ENCODE results near the gene TMEM203. TPM values are rescaled to one million over a fixed set of nuclear protein-coding genes. Genes with fewer than 3 reads are reported as not detected.

Gene TMEM203
- total RNA-seq, 1 experiment from 2014 or later: 50.6 TPM

GRCh38 chr9:137184881-137185660, 20.4 kb downstream of the TMEM203 start (continued):
- TF ChIP-seq ESRRA (CRISPR knock-in tag; IDR thresholded peaks at IDR 0.05; ENCODE audit: borderline replicate concordance) (no peak), ZNF232 (CRISPR knock-in tag; IDR thresholded peaks at IDR 0.05) (no peak)
- TF ChIP-seq, protein P1, sequence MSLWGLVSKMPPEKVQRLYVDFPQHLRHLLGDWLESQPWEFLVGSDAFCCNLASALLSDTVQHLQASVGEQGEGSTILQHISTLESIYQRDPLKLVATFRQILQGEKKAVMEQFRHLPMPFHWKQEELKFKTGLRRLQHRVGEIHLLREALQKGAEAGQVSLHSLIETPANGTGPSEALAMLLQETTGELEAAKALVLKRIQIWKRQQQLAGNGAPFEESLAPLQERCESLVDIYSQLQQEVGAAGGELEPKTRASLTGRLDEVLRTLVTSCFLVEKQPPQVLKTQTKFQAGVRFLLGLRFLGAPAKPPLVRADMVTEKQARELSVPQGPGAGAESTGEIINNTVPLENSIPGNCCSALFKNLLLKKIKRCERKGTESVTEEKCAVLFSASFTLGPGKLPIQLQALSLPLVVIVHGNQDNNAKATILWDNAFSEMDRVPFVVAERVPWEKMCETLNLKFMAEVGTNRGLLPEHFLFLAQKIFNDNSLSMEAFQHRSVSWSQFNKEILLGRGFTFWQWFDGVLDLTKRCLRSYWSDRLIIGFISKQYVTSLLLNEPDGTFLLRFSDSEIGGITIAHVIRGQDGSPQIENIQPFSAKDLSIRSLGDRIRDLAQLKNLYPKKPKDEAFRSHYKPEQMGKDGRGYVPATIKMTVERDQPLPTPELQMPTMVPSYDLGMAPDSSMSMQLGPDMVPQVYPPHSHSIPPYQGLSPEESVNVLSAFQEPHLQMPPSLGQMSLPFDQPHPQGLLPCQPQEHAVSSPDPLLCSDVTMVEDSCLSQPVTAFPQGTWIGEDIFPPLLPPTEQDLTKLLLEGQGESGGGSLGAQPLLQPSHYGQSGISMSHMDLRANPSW (CRISPR knock-in tag; conservative IDR thresholded peaks at IDR 0.05; ENCODE audit: low read depth): no peak
- TF ChIP-seq, protein P2, sequence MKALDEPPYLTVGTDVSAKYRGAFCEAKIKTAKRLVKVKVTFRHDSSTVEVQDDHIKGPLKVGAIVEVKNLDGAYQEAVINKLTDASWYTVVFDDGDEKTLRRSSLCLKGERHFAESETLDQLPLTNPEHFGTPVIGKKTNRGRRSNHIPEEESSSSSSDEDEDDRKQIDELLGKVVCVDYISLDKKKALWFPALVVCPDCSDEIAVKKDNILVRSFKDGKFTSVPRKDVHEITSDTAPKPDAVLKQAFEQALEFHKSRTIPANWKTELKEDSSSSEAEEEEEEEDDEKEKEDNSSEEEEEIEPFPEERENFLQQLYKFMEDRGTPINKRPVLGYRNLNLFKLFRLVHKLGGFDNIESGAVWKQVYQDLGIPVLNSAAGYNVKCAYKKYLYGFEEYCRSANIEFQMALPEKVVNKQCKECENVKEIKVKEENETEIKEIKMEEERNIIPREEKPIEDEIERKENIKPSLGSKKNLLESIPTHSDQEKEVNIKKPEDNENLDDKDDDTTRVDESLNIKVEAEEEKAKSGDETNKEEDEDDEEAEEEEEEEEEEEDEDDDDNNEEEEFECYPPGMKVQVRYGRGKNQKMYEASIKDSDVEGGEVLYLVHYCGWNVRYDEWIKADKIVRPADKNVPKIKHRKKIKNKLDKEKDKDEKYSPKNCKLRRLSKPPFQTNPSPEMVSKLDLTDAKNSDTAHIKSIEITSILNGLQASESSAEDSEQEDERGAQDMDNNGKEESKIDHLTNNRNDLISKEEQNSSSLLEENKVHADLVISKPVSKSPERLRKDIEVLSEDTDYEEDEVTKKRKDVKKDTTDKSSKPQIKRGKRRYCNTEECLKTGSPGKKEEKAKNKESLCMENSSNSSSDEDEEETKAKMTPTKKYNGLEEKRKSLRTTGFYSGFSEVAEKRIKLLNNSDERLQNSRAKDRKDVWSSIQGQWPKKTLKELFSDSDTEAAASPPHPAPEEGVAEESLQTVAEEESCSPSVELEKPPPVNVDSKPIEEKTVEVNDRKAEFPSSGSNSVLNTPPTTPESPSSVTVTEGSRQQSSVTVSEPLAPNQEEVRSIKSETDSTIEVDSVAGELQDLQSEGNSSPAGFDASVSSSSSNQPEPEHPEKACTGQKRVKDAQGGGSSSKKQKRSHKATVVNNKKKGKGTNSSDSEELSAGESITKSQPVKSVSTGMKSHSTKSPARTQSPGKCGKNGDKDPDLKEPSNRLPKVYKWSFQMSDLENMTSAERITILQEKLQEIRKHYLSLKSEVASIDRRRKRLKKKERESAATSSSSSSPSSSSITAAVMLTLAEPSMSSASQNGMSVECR (CRISPR knock-in tag; IDR thresholded peaks at IDR 0.05; ENCODE audit: borderline replicate concordance): no peak

DNA sequence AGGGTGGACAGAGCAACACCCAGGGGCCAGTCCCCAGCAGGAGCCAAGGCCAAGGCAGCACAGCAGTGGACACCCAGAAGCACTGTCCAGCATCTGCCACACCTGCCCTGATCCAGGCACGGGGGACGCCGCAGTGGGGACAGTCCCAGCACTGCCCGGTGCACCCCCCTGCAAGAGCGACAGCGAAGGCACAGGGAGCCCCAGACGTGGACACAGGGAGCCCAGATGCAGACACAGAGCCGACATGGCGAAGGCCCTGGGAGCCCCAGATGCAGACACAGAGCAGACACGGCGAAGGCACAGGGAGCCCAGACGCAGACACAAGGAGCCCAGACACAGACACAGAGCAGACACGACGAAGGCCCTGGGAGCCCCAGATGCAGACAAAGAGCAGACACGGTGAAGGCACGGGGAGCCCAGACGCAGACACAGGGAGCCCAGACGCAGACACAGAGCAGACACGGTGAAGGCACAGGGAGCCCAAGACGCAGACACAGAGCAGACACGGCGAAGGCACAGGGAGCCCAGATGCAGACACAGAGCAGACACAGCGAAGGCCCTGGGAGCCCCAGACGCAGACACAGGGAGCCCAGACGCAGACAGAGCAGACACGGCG, 21.4 kb downstream of the TMEM203 start:
- Mint-ChIP-seq H3K4me1 (peaks cover 14% of the 10 kb centered on the region), H3K27ac (no peak overlapping the region), H3K36me3 (peaks cover 9% of the 10 kb centered on the region), H3K4me3 (no peak overlapping the region), H3K27me3 (ENCODE audit: low read depth) (no peaks in the 10 kb centered on the region; the same call in 1 of the 2 replicates), H3K9me3 (no peaks in the 10 kb centered on the region)
- ATAC-seq (no peak), DNase-seq (ENCODE audit: low spot score) (no peak)
- POLR2A ChIA-PET: no interaction called here
- CTCF ChIA-PET: no interaction called here
- TF ChIP-seq, protein P3, sequence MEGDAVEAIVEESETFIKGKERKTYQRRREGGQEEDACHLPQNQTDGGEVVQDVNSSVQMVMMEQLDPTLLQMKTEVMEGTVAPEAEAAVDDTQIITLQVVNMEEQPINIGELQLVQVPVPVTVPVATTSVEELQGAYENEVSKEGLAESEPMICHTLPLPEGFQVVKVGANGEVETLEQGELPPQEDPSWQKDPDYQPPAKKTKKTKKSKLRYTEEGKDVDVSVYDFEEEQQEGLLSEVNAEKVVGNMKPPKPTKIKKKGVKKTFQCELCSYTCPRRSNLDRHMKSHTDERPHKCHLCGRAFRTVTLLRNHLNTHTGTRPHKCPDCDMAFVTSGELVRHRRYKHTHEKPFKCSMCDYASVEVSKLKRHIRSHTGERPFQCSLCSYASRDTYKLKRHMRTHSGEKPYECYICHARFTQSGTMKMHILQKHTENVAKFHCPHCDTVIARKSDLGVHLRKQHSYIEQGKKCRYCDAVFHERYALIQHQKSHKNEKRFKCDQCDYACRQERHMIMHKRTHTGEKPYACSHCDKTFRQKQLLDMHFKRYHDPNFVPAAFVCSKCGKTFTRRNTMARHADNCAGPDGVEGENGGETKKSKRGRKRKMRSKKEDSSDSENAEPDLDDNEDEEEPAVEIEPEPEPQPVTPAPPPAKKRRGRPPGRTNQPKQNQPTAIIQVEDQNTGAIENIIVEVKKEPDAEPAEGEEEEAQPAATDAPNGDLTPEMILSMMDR (IDR thresholded peaks at IDR 0.05): no peak
- TF ChIP-seq, protein P2 (CRISPR knock-in tag; IDR thresholded peaks at IDR 0.05; ENCODE audit: borderline replicate concordance): no peak
- TF ChIP-seq GABPB1 (CRISPR knock-in tag; IDR thresholded peaks at IDR 0.05): no peak
- no peak for TF ChIP-seq RORB (CRISPR knock-in tag; IDR thresholded peaks at IDR 0.05)
- no peak for TF ChIP-seq ZNF121 (CRISPR knock-in tag; IDR thresholded peaks at IDR 0.05)
- TF ChIP-seq, protein P4, sequence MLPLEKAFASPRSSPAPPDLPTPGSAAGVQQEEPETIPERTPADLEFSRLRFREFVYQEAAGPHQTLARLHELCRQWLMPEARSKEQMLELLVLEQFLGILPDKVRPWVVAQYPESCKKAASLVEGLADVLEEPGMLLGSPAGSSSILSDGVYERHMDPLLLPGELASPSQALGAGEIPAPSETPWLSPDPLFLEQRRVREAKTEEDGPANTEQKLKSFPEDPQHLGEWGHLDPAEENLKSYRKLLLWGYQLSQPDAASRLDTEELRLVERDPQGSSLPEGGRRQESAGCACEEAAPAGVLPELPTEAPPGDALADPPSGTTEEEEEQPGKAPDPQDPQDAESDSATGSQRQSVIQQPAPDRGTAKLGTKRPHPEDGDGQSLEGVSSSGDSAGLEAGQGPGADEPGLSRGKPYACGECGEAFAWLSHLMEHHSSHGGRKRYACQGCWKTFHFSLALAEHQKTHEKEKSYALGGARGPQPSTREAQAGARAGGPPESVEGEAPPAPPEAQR (CRISPR knock-in tag; IDR thresholded peaks at IDR 0.05): no peak
- TF ChIP-seq ATF3 (CRISPR knock-in tag; conservative IDR thresholded peaks at IDR 0.05): no peak
- no peak for TF ChIP-seq NR3C1 (CRISPR knock-in tag; conservative IDR thresholded peaks at IDR 0.05; ENCODE audit: low read depth)
- TF ChIP-seq ZNF512 (CRISPR knock-in tag; IDR thresholded peaks at IDR 0.05; ENCODE audit: borderline replicate concordance): no peak
- TF ChIP-seq, protein P5, sequence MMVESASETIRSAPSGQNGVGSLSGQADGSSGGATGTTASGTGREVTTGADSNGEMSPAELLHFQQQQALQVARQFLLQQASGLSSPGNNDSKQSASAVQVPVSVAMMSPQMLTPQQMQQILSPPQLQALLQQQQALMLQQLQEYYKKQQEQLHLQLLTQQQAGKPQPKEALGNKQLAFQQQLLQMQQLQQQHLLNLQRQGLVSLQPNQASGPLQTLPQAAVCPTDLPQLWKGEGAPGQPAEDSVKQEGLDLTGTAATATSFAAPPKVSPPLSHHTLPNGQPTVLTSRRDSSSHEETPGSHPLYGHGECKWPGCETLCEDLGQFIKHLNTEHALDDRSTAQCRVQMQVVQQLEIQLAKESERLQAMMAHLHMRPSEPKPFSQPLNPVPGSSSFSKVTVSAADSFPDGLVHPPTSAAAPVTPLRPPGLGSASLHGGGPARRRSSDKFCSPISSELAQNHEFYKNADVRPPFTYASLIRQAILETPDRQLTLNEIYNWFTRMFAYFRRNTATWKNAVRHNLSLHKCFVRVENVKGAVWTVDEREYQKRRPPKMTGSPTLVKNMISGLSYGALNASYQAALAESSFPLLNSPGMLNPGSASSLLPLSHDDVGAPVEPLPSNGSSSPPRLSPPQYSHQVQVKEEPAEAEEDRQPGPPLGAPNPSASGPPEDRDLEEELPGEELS (CRISPR knock-in tag; IDR thresholded peaks at IDR 0.05): no peak
- TF ChIP-seq SMAD4 (CRISPR knock-in tag; IDR thresholded peaks at IDR 0.05): no peak

Data from WTC11 (cell line).